ENCODE results near the gene PSMB11.

DNA sequence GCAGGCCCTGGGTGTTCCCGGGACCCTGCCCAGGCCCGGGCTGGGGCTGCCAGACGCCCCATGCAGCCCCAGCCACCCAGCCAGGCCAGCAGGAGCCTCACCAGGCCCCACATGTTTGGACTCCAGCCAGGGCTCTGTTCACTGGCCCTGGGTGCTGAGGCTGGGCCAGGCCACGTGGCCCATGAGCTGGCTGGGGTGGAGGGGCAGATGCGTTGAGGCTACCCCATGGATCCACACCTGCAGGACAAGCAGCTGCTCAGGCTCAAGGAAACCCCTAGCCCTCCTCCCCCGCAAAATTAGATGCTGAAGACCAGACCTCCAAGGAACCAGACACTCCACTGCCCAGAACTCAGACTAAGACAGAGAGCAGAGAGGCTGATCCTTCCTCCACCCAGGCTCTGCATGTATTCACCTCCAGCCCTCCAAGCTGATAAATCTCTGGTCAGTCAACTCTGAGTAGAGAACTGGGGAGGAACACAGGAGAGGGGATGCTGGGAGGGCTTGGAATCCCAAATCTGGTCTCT is 13.7 kb downstream of the PSMB11 start:
- TF ChIP-seq, protein P1, sequence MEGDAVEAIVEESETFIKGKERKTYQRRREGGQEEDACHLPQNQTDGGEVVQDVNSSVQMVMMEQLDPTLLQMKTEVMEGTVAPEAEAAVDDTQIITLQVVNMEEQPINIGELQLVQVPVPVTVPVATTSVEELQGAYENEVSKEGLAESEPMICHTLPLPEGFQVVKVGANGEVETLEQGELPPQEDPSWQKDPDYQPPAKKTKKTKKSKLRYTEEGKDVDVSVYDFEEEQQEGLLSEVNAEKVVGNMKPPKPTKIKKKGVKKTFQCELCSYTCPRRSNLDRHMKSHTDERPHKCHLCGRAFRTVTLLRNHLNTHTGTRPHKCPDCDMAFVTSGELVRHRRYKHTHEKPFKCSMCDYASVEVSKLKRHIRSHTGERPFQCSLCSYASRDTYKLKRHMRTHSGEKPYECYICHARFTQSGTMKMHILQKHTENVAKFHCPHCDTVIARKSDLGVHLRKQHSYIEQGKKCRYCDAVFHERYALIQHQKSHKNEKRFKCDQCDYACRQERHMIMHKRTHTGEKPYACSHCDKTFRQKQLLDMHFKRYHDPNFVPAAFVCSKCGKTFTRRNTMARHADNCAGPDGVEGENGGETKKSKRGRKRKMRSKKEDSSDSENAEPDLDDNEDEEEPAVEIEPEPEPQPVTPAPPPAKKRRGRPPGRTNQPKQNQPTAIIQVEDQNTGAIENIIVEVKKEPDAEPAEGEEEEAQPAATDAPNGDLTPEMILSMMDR (IDR thresholded peaks at IDR 0.05) = no peak
- TF ChIP-seq POLR2AphosphoS5 (IDR thresholded peaks at IDR 0.05; ENCODE audit: insufficient read depth in 1 of 2, low read depth in 1 of 2) (no peak), POLR2A (IDR thresholded peaks at IDR 0.05) (no peak)
